ENCODE results near the gene KAT6B.

DNA sequence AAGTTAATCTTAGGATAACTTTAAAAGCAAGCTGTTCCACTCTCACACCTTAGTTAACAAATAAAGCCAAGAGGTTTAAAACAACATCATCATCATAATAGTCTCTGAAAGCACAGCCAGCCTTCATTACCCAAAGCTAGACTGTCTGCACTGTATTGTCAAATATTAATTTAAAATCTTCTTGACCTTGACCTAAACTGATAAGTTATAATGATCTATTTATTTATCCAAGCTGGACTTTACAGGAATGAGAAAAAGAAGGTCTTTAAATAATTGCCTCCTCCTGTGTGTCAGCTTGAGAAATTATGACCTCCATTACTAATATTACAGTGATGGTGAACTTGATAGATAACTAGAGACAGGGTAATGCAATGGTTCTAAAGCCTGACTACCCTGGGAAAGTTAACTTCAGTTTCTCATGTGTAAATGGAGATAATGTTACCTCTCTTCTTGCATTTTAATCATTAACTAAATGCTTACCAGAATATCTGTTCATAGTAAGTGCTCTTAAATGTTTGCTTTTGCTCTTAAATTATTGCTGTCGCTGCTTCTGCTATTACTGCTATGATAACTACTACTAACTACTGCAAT lies 111.0 kb downstream of the KAT6B start:
- TF ChIP-seq, protein P1, sequence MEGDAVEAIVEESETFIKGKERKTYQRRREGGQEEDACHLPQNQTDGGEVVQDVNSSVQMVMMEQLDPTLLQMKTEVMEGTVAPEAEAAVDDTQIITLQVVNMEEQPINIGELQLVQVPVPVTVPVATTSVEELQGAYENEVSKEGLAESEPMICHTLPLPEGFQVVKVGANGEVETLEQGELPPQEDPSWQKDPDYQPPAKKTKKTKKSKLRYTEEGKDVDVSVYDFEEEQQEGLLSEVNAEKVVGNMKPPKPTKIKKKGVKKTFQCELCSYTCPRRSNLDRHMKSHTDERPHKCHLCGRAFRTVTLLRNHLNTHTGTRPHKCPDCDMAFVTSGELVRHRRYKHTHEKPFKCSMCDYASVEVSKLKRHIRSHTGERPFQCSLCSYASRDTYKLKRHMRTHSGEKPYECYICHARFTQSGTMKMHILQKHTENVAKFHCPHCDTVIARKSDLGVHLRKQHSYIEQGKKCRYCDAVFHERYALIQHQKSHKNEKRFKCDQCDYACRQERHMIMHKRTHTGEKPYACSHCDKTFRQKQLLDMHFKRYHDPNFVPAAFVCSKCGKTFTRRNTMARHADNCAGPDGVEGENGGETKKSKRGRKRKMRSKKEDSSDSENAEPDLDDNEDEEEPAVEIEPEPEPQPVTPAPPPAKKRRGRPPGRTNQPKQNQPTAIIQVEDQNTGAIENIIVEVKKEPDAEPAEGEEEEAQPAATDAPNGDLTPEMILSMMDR (IDR thresholded peaks at IDR 0.05) = no peak
- TF ChIP-seq POLR2A (IDR thresholded peaks at IDR 0.05) = no peak
